ENCODE results near the gene BGN. TPM values are rescaled to one million over a fixed set of nuclear protein-coding genes. Genes with fewer than 3 reads are reported as not detected.

Gene BGN
- total RNA-seq, 6 experiments from 2014 or later = 57.0 to 161 (median 122) TPM

- TF ChIP-seq CTCF (IDR thresholded peaks at IDR 0.05) (no peak), POLR2A (IDR thresholded peaks at IDR 0.05) (no peak)
- no peaks in the 10 kb centered on the region for H3K9me3 ChIP-seq
- DNase-seq = no peak
- H3K27me3 ChIP-seq = peaks cover 0 to 10% of the 10 kb centered on the region in 2 donors
- no peak overlapping the region for H3K4me3 ChIP-seq
- no peak for ATAC-seq
- intact Hi-C loops (cut with DNase I) = no loop called here
- no peaks in the 10 kb centered on the region for H3K36me3 ChIP-seq
- H3K27ac ChIP-seq = no peak overlapping the region
- H3K4me1 ChIP-seq = no peaks in the 10 kb centered on the region
- 61% methylated on average over 11 of the region's 70 CpGs for WGBS (ENCODE audit: insufficient coverage, low coverage, low lambda C conversion rate, missing lambda C conversion rate)
Observed at GRCh38 chrX:153517946-153518834, 23.4 kb downstream of the BGN start.

GRCh38 chrX:153519569-153520286, 24.9 kb downstream of the BGN start:
- DNase-seq (no peak), ATAC-seq (no peak)
- Histone ChIP-seq H3K4me3 (no peak overlapping the region), H3K4me1 (no peaks in the 10 kb centered on the region), H3K27ac (no peak overlapping the region), H3K9me3 (no peaks in the 10 kb centered on the region), H3K27me3 (peaks cover 0 to 10% of the 10 kb centered on the region in 2 donors), H3K36me3 (no peaks in the 10 kb centered on the region)
- TF ChIP-seq CTCF (IDR thresholded peaks at IDR 0.05) = no peak
- no peak for TF ChIP-seq POLR2A (IDR thresholded peaks at IDR 0.05)
- intact Hi-C loops (cut with DNase I) = no loop called here
- WGBS (ENCODE audit: insufficient coverage, low coverage, low lambda C conversion rate, missing lambda C conversion rate) = 39% methylated on average over 2 of the region's 21 CpGs

- ATAC-seq (no peak), DNase-seq (no peak)
- H3K27me3 ChIP-seq = peaks cover 0 to 10% of the 10 kb centered on the region in 2 donors
- WGBS (ENCODE audit: insufficient coverage, low coverage, low lambda C conversion rate, missing lambda C conversion rate) = 50% methylated on average over 1 of the region's 7 CpGs
- no peaks in the 10 kb centered on the region for H3K9me3 ChIP-seq
- TF ChIP-seq CTCF (IDR thresholded peaks at IDR 0.05) = no peak
- no peak for TF ChIP-seq POLR2A (IDR thresholded peaks at IDR 0.05)
- no peak overlapping the region for H3K27ac ChIP-seq
- intact Hi-C loops (cut with DNase I) = no loop called here
- H3K36me3 ChIP-seq = no peaks in the 10 kb centered on the region
- H3K4me3 ChIP-seq = no peak overlapping the region
- H3K4me1 ChIP-seq = no peaks in the 10 kb centered on the region
Observed at GRCh38 chrX:153520287-153520917, 25.6 kb downstream of the BGN start.

- ATAC-seq (no peak), DNase-seq (no peak)
- 40% methylated on average over 1 of the region's 9 CpGs for WGBS (ENCODE audit: insufficient coverage, low coverage, low lambda C conversion rate, missing lambda C conversion rate)
- intact Hi-C loops (cut with DNase I) = no loop called here
- H3K36me3 ChIP-seq = no peaks in the 10 kb centered on the region
- H3K9me3 ChIP-seq = no peaks in the 10 kb centered on the region
- H3K27ac ChIP-seq = no peak overlapping the region
- no peak overlapping the region for H3K4me3 ChIP-seq
- H3K4me1 ChIP-seq = no peaks in the 10 kb centered on the region
- TF ChIP-seq POLR2A (IDR thresholded peaks at IDR 0.05) = no peak
- no peak for TF ChIP-seq CTCF (IDR thresholded peaks at IDR 0.05)
- peaks cover 0 to 10% of the 10 kb centered on the region in 2 donors for H3K27me3 ChIP-seq
Observed at GRCh38 chrX:153521034-153521433, 26.3 kb downstream of the BGN start.
